ENCODE results near the gene LHX6.

The LHX6 gene

DNA sequence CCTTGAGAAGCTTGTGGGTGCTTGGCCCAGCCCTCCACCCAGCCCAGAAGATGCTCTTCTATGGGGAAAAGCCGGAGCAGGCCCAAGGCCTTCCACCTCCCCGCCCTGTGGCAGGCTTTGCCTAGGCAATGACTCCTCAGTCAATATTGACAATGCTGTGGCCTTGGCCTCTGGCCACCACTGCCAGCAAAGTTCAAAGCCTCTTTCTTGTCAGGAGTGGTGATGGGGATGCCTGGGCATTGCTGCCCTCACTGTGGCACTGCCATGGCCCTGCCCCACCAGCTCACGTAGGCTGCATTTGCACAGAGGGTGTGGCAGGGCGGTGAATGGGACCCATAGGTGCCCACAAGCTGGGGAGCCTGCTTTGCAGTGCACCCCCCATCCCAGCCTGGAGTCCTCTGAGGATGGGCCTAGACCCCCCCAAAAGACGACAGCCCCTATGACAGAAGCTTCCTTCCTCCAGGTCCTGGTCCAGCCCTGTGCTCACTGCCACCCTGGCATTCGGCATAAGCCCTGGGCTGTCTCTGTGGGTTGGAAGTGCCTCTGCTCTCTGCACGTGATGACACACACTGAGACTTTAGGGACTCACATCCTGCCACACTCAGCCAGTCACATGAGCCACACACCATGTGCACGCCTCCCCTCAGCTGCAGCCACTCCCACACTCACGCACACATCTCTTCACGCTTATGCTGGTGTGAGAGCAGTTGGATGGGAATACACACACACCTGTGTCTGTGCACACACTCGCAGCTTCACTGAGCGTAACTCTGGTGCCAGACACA lies 38.0 kb downstream of the LHX6 start:
- no peak overlapping the region for H3K27ac ChIP-seq
- TF ChIP-seq, protein P1, sequence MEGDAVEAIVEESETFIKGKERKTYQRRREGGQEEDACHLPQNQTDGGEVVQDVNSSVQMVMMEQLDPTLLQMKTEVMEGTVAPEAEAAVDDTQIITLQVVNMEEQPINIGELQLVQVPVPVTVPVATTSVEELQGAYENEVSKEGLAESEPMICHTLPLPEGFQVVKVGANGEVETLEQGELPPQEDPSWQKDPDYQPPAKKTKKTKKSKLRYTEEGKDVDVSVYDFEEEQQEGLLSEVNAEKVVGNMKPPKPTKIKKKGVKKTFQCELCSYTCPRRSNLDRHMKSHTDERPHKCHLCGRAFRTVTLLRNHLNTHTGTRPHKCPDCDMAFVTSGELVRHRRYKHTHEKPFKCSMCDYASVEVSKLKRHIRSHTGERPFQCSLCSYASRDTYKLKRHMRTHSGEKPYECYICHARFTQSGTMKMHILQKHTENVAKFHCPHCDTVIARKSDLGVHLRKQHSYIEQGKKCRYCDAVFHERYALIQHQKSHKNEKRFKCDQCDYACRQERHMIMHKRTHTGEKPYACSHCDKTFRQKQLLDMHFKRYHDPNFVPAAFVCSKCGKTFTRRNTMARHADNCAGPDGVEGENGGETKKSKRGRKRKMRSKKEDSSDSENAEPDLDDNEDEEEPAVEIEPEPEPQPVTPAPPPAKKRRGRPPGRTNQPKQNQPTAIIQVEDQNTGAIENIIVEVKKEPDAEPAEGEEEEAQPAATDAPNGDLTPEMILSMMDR (IDR thresholded peaks at IDR 0.05): no peak
- no peak for TF ChIP-seq ZFX (IDR thresholded peaks at IDR 0.05; ENCODE audit: borderline replicate concordance)

DNA sequence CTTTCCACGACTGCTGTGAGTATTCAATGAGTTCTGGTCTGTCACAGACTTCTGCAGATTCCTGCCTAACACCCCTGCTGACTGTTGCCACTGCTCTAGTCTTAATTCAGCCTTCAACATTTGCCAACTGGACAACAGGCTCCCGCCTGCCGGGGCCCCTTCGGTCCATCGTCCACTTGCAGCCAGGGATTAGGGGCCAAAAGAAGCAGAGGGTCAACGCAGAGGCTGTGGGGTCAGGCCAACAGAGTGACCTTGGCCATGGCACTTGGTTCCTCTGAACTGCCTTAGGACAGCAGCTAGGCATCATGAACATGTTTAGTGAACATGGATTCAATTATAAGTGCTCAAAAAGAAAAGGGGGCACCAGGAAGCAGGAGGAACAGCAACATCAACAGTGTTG lies 40.4 kb downstream of the LHX6 start:
- no peak overlapping the region for H3K27ac ChIP-seq
- TF ChIP-seq, protein P1 (IDR thresholded peaks at IDR 0.05): no peak
- no peak for TF ChIP-seq ZFX (IDR thresholded peaks at IDR 0.05; ENCODE audit: borderline replicate concordance)

- TF ChIP-seq, protein P1 (IDR thresholded peaks at IDR 0.05): no peak
- TF ChIP-seq ZFX (IDR thresholded peaks at IDR 0.05; ENCODE audit: borderline replicate concordance): no peak
- no peak overlapping the region for H3K27ac ChIP-seq
Observed at GRCh38 chr9:122186777-122187470, 41.8 kb downstream of the LHX6 start.

- no peak overlapping the region for H3K27ac ChIP-seq
- no peak for TF ChIP-seq ZFX (IDR thresholded peaks at IDR 0.05; ENCODE audit: borderline replicate concordance)
- TF ChIP-seq, protein P1 (IDR thresholded peaks at IDR 0.05): no peak
Observed at GRCh38 chr9:122186301-122186700, 42.5 kb downstream of the LHX6 start.

DNA sequence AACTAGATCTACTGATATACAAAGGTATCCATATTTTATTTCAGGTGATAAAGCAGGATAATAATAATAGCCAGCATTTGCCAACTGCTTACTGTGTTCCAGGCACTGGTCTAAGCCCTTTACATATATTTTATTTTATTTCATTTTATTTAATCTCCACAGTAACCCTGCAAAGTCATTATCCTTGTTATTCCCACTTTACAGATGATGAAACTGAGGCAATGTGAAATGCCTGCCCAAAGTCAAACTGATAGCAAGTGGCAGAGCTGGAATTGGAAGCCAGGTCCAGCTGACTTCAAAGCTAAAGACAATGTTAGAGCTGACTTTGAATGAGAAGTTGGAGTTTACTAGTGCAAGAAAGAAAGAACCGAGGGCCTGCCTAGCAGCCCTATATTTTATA lies 44.2 kb downstream of the LHX6 start:
- TF ChIP-seq ZFX (IDR thresholded peaks at IDR 0.05; ENCODE audit: borderline replicate concordance): no peak
- TF ChIP-seq, protein P1 (IDR thresholded peaks at IDR 0.05): no peak
- H3K27ac ChIP-seq: no peak overlapping the region

DNA sequence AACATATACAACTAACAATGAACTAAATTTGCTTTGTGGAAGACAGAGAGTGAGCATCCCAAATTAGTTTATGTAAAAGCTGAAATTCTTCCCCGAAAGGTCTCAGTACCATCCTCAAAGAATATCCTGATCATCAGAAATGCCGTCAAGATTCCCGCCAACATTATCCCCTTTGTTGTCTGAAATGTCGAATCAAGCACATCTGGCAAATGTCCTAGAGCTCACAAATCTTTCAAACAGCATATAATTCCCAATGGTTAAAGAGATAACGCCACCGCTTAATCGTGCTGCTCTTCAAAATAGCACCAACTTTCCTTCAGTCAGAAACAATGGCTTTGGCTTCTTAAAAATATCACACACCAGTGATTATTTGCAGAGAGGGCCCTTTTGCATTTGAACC lies 45.3 kb downstream of the LHX6 start:
- TF ChIP-seq ZFX (IDR thresholded peaks at IDR 0.05; ENCODE audit: borderline replicate concordance): no peak
- TF ChIP-seq, protein P1 (IDR thresholded peaks at IDR 0.05): no peak
- no peak overlapping the region for H3K27ac ChIP-seq

DNA sequence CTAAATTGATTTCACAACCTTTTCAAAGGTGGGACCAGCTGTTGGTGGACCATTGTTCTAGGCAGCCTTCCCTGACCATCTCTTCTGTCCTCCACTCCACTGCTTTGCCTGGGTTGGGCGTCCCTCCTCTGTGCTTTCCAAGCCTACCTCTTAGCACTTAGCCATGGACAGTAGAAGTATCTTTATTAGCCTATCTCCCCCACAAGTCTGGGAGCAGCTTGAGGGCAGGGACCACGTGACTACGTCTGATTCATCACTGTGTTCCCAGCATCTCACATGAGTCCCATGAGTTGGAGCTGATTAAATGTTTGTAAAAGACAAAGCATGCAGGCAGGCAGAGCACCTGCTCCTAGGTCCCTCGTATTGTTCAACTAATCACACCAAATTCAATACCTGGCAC lies 48.1 kb downstream of the LHX6 start:
- TF ChIP-seq ZFX (IDR thresholded peaks at IDR 0.05; ENCODE audit: borderline replicate concordance): no peak
- TF ChIP-seq, protein P1 (IDR thresholded peaks at IDR 0.05): no peak
- H3K27ac ChIP-seq: no peak overlapping the region

Measured in 22Rv1 (cell line).